H1 (cell line): Measurements from ENCODE around the gene USP10. TPM values are rescaled to one million over a fixed set of nuclear protein-coding genes. Genes with fewer than 3 reads are reported as not detected.

Experiments
- CTCF ChIA-PET: fragments of 300-600 bp; sonication (Branson Sonifier 250); formaldehyde crosslinking; loops from one replicate; lab custom pipeline; 2021; ENCODE audit not compliant: partially characterized antibody; lab: Charles Lee
- POLR2A ChIA-PET: fragments of 300-600 bp; sonication (Branson Sonifier 250); formaldehyde crosslinking; loops from one replicate; lab custom pipeline; 2021; ENCODE audit warnings: inconsistent platforms; ENCODE audit not compliant: partially characterized antibody; lab: Charles Lee
- DNase-seq, 2 experiments: peaks; one replicate each; pipeline versions ENCODE4 v3.0.0 to v3.0.0-alpha.2; 2010 to 2022; ENCODE audit warnings: low spot score in 2 of 2, low read depth in 1 of 2, mixed read lengths in 1 of 2
- FAIRE-seq: peaks from 2 replicates; lab custom pipeline; 2011; peaks lifted over from hg19 to GRCh38; lab: Jason Lieb, UNC
- H2AFZ ChIP-seq: 2 replicates; pipeline ENCODE4 v1.8.1; 2012; ENCODE audit warnings: low read length, inconsistent platforms
- H2AK5ac ChIP-seq: 2 replicates; pipeline ENCODE4 v1.6.1; 2013; ENCODE audit warnings: low read depth, low read length
- H2BK120ac ChIP-seq: replicated peaks from 2 replicates; pipeline ENCODE3; 2013; ENCODE audit warnings: low read depth, low read length, inconsistent platforms
- H2BK12ac ChIP-seq: 2 replicates; pipeline ENCODE4 v1.6.1; 2013; ENCODE audit warnings: low read depth, low read length
- H2BK15ac ChIP-seq: 2 replicates; pipeline ENCODE4 v1.6.1; 2013; ENCODE audit warnings: low read length
- H2BK20ac ChIP-seq: 2 replicates; pipeline ENCODE4 v1.6.1; 2013; ENCODE audit warnings: low read length
- H2BK5ac ChIP-seq: 2 replicates; pipeline ENCODE4 v1.6.1; 2013; ENCODE audit warnings: low read depth, low read length
- H3K14ac ChIP-seq: 2 replicates; pipeline ENCODE4 v1.6.1; 2013; ENCODE audit warnings: inconsistent platforms; ENCODE audit not compliant: insufficient read length
- H3K18ac ChIP-seq: 2 replicates; pipeline ENCODE4 v1.6.1; 2013; ENCODE audit warnings: low read length; ENCODE audit errors: extremely low read depth
- H3K23ac ChIP-seq: 2 replicates; pipeline ENCODE4 v1.6.1; 2013; ENCODE audit warnings: inconsistent platforms; ENCODE audit not compliant: insufficient read length
- H3K23me2 ChIP-seq: 2 replicates; pipeline ENCODE4 v1.6.1; 2013; ENCODE audit warnings: low read depth, low read length
- H3K27ac ChIP-seq: 2 replicates; pipeline ENCODE4 v1.6.1; 2011; ENCODE audit warnings: low read depth, low read length, inconsistent platforms
- H3K27me3 ChIP-seq, 4 experiments: replicated peaks in 1 of 4; 1 replicate in 1 of 4; 2 replicates in 3 of 4; pipeline versions ENCODE4 v1.6.1 to v1.8.1; 2011 to 2013; ENCODE audit warnings: low read length in 3 of 4, mild to moderate bottlenecking in 3 of 4, inconsistent platforms in 2 of 4, mixed read lengths in 2 of 4, moderate library complexity in 1 of 4; ENCODE audit not compliant: control insufficient read depth in 3 of 4, insufficient read depth in 3 of 4; ENCODE audit errors: extremely low read depth in 1 of 4
- H3K36me3 ChIP-seq, 4 experiments: 2 replicates each; pipeline versions ENCODE4 v1.6.1 to v1.8.1; 2011 to 2013; ENCODE audit warnings: mild to moderate bottlenecking in 4 of 4, low read length in 3 of 4, moderate library complexity in 2 of 4, control low read depth in 1 of 4, inconsistent platforms in 1 of 4; ENCODE audit not compliant: insufficient read depth in 4 of 4, control insufficient read depth in 2 of 4
- H3K4ac ChIP-seq: replicated peaks from 2 replicates; pipeline ENCODE3; 2013; ENCODE audit warnings: low read length, low read depth, mixed read lengths, inconsistent platforms; ENCODE audit not compliant: insufficient read length
- H3K4me1 ChIP-seq, 4 experiments: replicated peaks in 1 of 4; 1 replicate in 1 of 4; 2 replicates in 3 of 4; pipeline versions ENCODE4 v1.6.1 to v1.8.1; 2011 to 2013; ENCODE audit warnings: low read length in 3 of 4, inconsistent platforms in 2 of 4, mixed read lengths in 1 of 4; ENCODE audit not compliant: insufficient read depth in 4 of 4, control insufficient read depth in 3 of 4
- H3K4me2 ChIP-seq, 2 experiments: 2 replicates each; pipeline versions ENCODE4 v1.6.1 to v1.8.1; 2011 to 2013; ENCODE audit warnings: low read depth in 2 of 2, low read length in 2 of 2, control low read depth in 1 of 2, inconsistent platforms in 1 of 2, mild to moderate bottlenecking in 1 of 2; ENCODE audit not compliant: insufficient read depth in 1 of 2
- H3K4me3 ChIP-seq, 4 experiments: fragments of 200-600, 300-600 bp in 1 of 4; sonication (generic), shearing (Covaris generic), sonication (Bioruptor Twin) in 1 of 4; 2 replicates each; pipeline versions ENCODE4 v1.5.1 to v1.8.1; 2011 to 2016; ENCODE audit warnings: low read length in 4 of 4, low read depth in 3 of 4, control low read depth in 2 of 4, inconsistent platforms in 2 of 4, mild to moderate bottlenecking in 2 of 4, mixed read lengths in 1 of 4, moderate library complexity in 1 of 4; ENCODE audit not compliant: insufficient read depth in 2 of 4; ENCODE audit errors: extremely low read depth in 1 of 4
- H3K56ac ChIP-seq: replicated peaks from 2 replicates; pipeline ENCODE3; 2013; ENCODE audit warnings: low read depth, mild to moderate bottlenecking, mixed read lengths, low read length, inconsistent platforms; ENCODE audit not compliant: insufficient read length
- H3K79me1 ChIP-seq: 2 replicates; pipeline ENCODE4 v1.6.1; 2013; ENCODE audit warnings: low read depth, low read length, control low read depth
- H3K79me2 ChIP-seq, 2 experiments: 2 replicates each; pipeline versions ENCODE4 v1.6.1 to v1.8.1; 2012 to 2013; ENCODE audit warnings: low read length in 2 of 2, mild to moderate bottlenecking in 2 of 2, inconsistent platforms in 1 of 2; ENCODE audit not compliant: insufficient read depth in 2 of 2, control insufficient read depth in 1 of 2
- H3K9ac ChIP-seq, 4 experiments: replicated peaks in 1 of 4; 1 replicate in 1 of 4; 2 replicates in 3 of 4; pipeline versions ENCODE4 v1.6.1 to v1.8.1; 2011 to 2013; ENCODE audit warnings: low read depth in 3 of 4, low read length in 3 of 4, control low read depth in 2 of 4, mild to moderate bottlenecking in 2 of 4, moderate library complexity in 2 of 4, inconsistent platforms in 1 of 4; ENCODE audit errors: extremely low read depth in 1 of 4
- H3K9me3 ChIP-seq, 2 experiments: 2 replicates each; pipeline versions ENCODE4 v1.6.1 to v1.8.1; 2012 to 2013; ENCODE audit warnings: mild to moderate bottlenecking in 2 of 2, moderate library complexity in 2 of 2, control low read depth in 1 of 2, inconsistent platforms in 1 of 2, low read depth in 1 of 2, low read length in 1 of 2, mixed read lengths in 1 of 2; ENCODE audit not compliant: insufficient read depth in 2 of 2
- H4K20me1 ChIP-seq, 2 experiments: replicated peaks in 1 of 2; 2 replicates each; pipeline versions ENCODE3 to v1.8.1; 2011 to 2013; ENCODE audit warnings: inconsistent platforms in 2 of 2, low read length in 2 of 2, mild to moderate bottlenecking in 1 of 2; ENCODE audit not compliant: insufficient read depth in 2 of 2, control insufficient read depth in 1 of 2
- H4K5ac ChIP-seq: 2 replicates; pipeline ENCODE4 v1.6.1; 2013; ENCODE audit warnings: low read length, low read depth, mixed read lengths, inconsistent platforms; ENCODE audit not compliant: insufficient read length
- H4K8ac ChIP-seq: 2 replicates; pipeline ENCODE4 v1.8.0; 2013; ENCODE audit warnings: mild to moderate bottlenecking, moderate library complexity, low read length, inconsistent platforms; ENCODE audit not compliant: insufficient read depth; ENCODE audit errors: extremely low read depth
- H4K91ac ChIP-seq: replicated peaks from 2 replicates; pipeline ENCODE3; 2013; ENCODE audit warnings: low read length, mixed read lengths, inconsistent platforms; ENCODE audit not compliant: insufficient read length
- ASH2L ChIP-seq: fragments of 200-600, 300-600 bp; sonication (generic); IDR thresholded peaks from one replicate; pipeline ENCODE4 v1.7.1; 2017; ENCODE audit warnings: low read length
- BRCA1 ChIP-seq: IDR thresholded peaks from 2 replicates; pipeline ENCODE4 v1.6.1; 2012; ENCODE audit warnings: low read depth, low read length, improper control_type of control experiment
- CTBP2 ChIP-seq: IDR thresholded peaks from 2 replicates; pipeline ENCODE4 v1.7.0; 2011; ENCODE audit warnings: borderline replicate concordance, mild to moderate bottlenecking, moderate library complexity, mixed read lengths, low read length; ENCODE audit not compliant: insufficient read depth, insufficient read length
- SIX5 ChIP-seq: IDR thresholded peaks from 2 replicates; pipeline ENCODE4 v1.6.1; 2011; ENCODE audit warnings: mild to moderate bottlenecking, low read depth, low read length
- SP1 ChIP-seq: IDR thresholded peaks from 2 replicates; pipeline ENCODE4 v1.6.1; 2011; ENCODE audit warnings: low read depth, low read length
- SP4 ChIP-seq: IDR thresholded peaks from 2 replicates; pipeline ENCODE4 v1.6.1; 2012; ENCODE audit warnings: low read length, inconsistent platforms
- SUZ12 ChIP-seq: fragments of 200-600 bp; sonication (generic); IDR thresholded peaks from 2 replicates; pipeline ENCODE4 v1.6.1; 2012; ENCODE audit warnings: mild to moderate bottlenecking, inconsistent platforms, low read length, moderate library complexity, mixed read lengths
- WGBS, 2 experiments: shearing (Covaris generic) in 1 of 2; methylation state at CpG; one replicate each; pipeline versions ENCODE4 v1.1.6 to v1.1.7; 2013 to 2015; ENCODE audit warnings: low lambda C conversion rate in 2 of 2, mixed read lengths in 2 of 2, inconsistent platforms in 1 of 2, low coverage in 1 of 2, missing lambda C conversion rate in 1 of 2; ENCODE audit not compliant: insufficient replicate concordance in 2 of 2, insufficient coverage in 1 of 2, insufficient read length in 1 of 2; ENCODE audit errors: extremely low coverage in 1 of 2, missing lambda C conversion rate in 1 of 2; 5-methylcytosine and 5-hydroxymethylcytosine counted together
- polyA plus RNA-seq, 7 experiments: library from polyadenylated mRNA; depleted of rRNA in 3 of 7; stranded (reverse) in 5 of 7; unstranded in 2 of 7; fragments of >200 nt in 5 of 7; fragments of 200-250 nt in 2 of 7; gene quantifications; 1 replicate in 5 of 7; 2 replicates in 1 of 7; 4 replicates in 1 of 7; pipeline versions ENCODE4 v1.2.1 to v1.2.3, GENCODE V29; 2011 to 2013; ENCODE audit warnings: missing spikeins in 2 of 7, mixed read lengths in 2 of 7
- total RNA-seq: library from RNA; stranded (reverse); fragmentation: NEBNext Ultra II Directional; extraction: Animal tissue kit (Norgen Biotek cat#: 25700); gene quantifications from 2 replicates; pipeline ENCODE4 v1.2.1, GENCODE V29; 2021
- TF ChIP-seq, protein P1 (sequence below): IDR thresholded peaks from 2 replicates; pipeline ENCODE4 v1.6.1; 2012; ENCODE audit warnings: low read length, inconsistent platforms

The USP10 gene
- total and polyA plus RNA-seq, 2 of the 8 experiments (the other 6 are each of a cell fraction or from before 2014, with no cell fraction given) = 171 to 195 TPM

DNA sequence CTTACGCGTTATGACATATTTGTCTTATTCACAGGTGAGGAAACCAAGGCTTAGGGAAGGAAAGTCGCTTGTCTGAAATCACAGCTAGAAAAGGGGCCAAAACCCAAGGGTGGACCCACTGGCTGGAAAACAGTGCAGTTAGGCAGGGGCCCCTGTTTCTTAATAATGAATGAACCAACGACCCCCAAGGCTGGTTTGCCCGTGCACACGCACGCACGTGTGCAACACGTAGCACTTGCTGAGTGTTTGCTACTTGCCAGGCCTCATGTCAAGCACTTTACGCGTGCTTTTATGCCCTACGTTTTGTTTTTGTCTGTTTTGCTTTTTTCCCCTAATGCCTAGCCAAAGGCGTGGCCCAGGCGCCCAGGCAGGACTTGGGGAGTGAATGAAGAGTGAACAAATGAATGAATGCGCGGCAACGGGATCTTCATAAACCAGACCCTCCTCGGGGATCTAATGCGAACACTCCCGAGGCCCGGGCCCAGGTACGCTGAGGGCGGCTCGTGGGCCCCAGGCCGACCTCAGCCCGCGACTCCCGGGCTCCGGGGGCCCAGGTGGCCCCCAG lies 571 bp upstream of the USP10 start:
- Histone ChIP-seq H2BK20ac (no peak overlapping the region), H3K4ac (no peak overlapping the region), H3K79me2 (peaks cover 31 to 43% of the 10 kb centered on the region in 2 experiments), H3K27me3 (no peaks in the 10 kb centered on the region), H3K27ac (peak overlapping the region; percentile 80; the same call in 1 of the 2 replicates), H2BK120ac (no peak overlapping the region), H3K23me2 (peaks cover 7% of the 10 kb centered on the region), H2BK15ac (peak overlapping the region; percentile 77; the same call in 1 of the 2 replicates), H3K4me1 (peaks cover 0 to 9% (median 7%) of the 10 kb centered on the region in 4 experiments; a peak in 4 of 7 replicates), H2BK12ac (peak overlapping the region; percentile 87), H3K18ac (peak overlapping the region; percentile 86), H3K36me3 (no peaks in the 10 kb centered on the region), H4K91ac (peak overlapping the region; percentile 7), H3K14ac (no peak overlapping the region), H4K20me1 (peaks cover 18% of the 10 kb centered on the region in 2 experiments), H2BK5ac (peak overlapping the region; percentile 75), H3K79me1 (no peaks in the 10 kb centered on the region; the same call in 1 of the 2 replicates), H3K56ac (peak overlapping the region; percentile 70), H3K23ac (no peak overlapping the region), H3K4me2 (peak overlapping the region; percentile 72 to 89), H3K9ac (peak overlapping the region; percentile 26 to 94 (median 84); a peak in 6 of 7 replicates), H3K9me3 (no peaks in the 10 kb centered on the region), H2AFZ (peak overlapping the region; percentile 31; the same call in 1 of the 2 replicates), H3K4me3 (peak overlapping the region; percentile 57 to 99 (median 88)), H4K5ac (peak overlapping the region; percentile 91), H4K8ac (peak overlapping the region; percentile 35), H2AK5ac (peak overlapping the region; percentile 71; the same call in 1 of the 2 replicates)
- no peak for TF ChIP-seq SUZ12
- peak; percentile 53 for TF ChIP-seq ASH2L
- TF ChIP-seq CTBP2 = no peak
- TF ChIP-seq SP1 = no peak
- TF ChIP-seq, protein P1, sequence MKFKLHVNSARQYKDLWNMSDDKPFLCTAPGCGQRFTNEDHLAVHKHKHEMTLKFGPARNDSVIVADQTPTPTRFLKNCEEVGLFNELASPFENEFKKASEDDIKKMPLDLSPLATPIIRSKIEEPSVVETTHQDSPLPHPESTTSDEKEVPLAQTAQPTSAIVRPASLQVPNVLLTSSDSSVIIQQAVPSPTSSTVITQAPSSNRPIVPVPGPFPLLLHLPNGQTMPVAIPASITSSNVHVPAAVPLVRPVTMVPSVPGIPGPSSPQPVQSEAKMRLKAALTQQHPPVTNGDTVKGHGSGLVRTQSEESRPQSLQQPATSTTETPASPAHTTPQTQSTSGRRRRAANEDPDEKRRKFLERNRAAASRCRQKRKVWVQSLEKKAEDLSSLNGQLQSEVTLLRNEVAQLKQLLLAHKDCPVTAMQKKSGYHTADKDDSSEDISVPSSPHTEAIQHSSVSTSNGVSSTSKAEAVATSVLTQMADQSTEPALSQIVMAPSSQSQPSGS = no peak
- TF ChIP-seq SP4 = no peak
- no peak for TF ChIP-seq SIX5
- no peak for TF ChIP-seq BRCA1
- ChIA-PET CTCF (interaction anchor here (1.0 to 1.7 kb wide), 2 partner anchors 27 to 38 kb away, joined by 3 to 8 read pairs; no protein-coding TSS in a partner anchor), POLR2A (interaction anchor here (1.3 kb wide), 1 partner anchor 11 kb away, joined by 5 read pairs; no protein-coding TSS in a partner anchor)
- FAIRE-seq (no peak), DNase-seq (no peak)
- WGBS, 2 experiments = 28% methylated on average over 29 of the region's 29 CpGs; no CpG with 5 or more reads in 1 of the 2 experiments
